Measurements from ENCODE around the gene TGM2. TPM values are rescaled to one million over a fixed set of nuclear protein-coding genes. Genes with fewer than 3 reads are reported as not detected.

Gene TGM2
- total and polyA plus RNA-seq, 9 of the 15 experiments (the other 6 are each of a cell fraction or from before 2014, with no cell fraction given) = 5.5 to 78.5 (median 37.6) TPM

- WGBS (ENCODE audit: insufficient coverage, low coverage, missing lambda C conversion rate) = 22% methylated on average over 6 of the region's 6 CpGs
Observed at GRCh38 chr20:38179846-38180245, 14.8 kb upstream of the TGM2 start.

GRCh38 chr20:38178581-38178980 is 13.5 kb upstream of the TGM2 start:
- Histone ChIP-seq H3K4me3 (no peak overlapping the region), H3K9ac (ENCODE audit: insufficient read depth in 1 of 2, low read depth in 2 of 2, low read length in 2 of 2) (no peak overlapping the region), H3K27me3 (ENCODE audit: control insufficient read depth in 2 of 2, insufficient read depth in 2 of 2, low read length in 2 of 2) (peaks cover 34 to 48% of the 10 kb centered on the region in 2 experiments; a peak in 4 of 5 replicates), H3K36me3 (ENCODE audit: control insufficient read depth, insufficient read depth, low read length) (no peaks in the 10 kb centered on the region), H3K9me3 (replicated peaks; ENCODE audit: control insufficient read depth, insufficient read depth, low read depth, low read length) (no peaks in the 10 kb centered on the region), H3K9me1 (ENCODE audit: control insufficient read depth, insufficient read depth, low read length) (no peaks in the 10 kb centered on the region), H3K79me2 (ENCODE audit: control insufficient read depth, insufficient read depth, low read length) (no peaks in the 10 kb centered on the region), H2AFZ (ENCODE audit: low read depth, low read length) (no peak overlapping the region), H4K20me1 (replicated peaks; ENCODE audit: control insufficient read depth, insufficient read depth, low read length) (0 out of 2 replicates have a peak, but pooled peaks cover 7% of the 10 kb centered on the region), H3K27ac (ENCODE audit: extremely low read depth, low read depth, low read length) (no peak overlapping the region), H3K4me1 (replicated peaks in 1 of 2; ENCODE audit: control insufficient read depth in 2 of 2, insufficient read depth in 2 of 2, low read length in 2 of 2) (peaks cover under 1 to 1% of the 10 kb centered on the region in 2 experiments; a peak in 1 of 5 replicates), H3K4me2 (ENCODE audit: insufficient read depth, low read length) (no peak overlapping the region)
- DNase-seq (ENCODE audit: extremely low read depth in 1 of 4, low spot score in 3 of 4) (no peak), ATAC-seq (no peak), FAIRE-seq (no peak)
- CTCF ChIA-PET (ENCODE audit: low intra/inter-chr PET ratio) = no interaction called here
- 8% methylated on average over 4 of the region's 4 CpGs for WGBS (ENCODE audit: insufficient coverage, low coverage, missing lambda C conversion rate)
- in situ Hi-C loops (cut with MboI) = no loop called here
- intact Hi-C loops (cut with micrococcal nuclease) = no loop called here
- BruUV-seq (replicated peaks) = no TSS peak
- POLR2A ChIA-PET = interaction anchor here (1.0 kb wide), 1 partner anchor 13 kb away, joined by 3 read pairs; no protein-coding TSS in a partner anchor
- TF ChIP-seq SMAD3 (CRISPR knock-in tag; conservative IDR thresholded peaks at IDR 0.05) (no peak), NR2F6 (CRISPR knock-in tag; IDR thresholded peaks at IDR 0.05) (no peak), NCOR1 (IDR thresholded peaks at IDR 0.05) (no peak), GMEB1 (CRISPR knock-in tag; IDR thresholded peaks at IDR 0.05) (no peak), ZNF347 (CRISPR knock-in tag; IDR thresholded peaks at IDR 0.05; ENCODE audit: low read depth) (no peak), RHOXF2B (CRISPR knock-in tag; conservative IDR thresholded peaks at IDR 0.05) (no peak)
- TF ChIP-seq, protein P1, sequence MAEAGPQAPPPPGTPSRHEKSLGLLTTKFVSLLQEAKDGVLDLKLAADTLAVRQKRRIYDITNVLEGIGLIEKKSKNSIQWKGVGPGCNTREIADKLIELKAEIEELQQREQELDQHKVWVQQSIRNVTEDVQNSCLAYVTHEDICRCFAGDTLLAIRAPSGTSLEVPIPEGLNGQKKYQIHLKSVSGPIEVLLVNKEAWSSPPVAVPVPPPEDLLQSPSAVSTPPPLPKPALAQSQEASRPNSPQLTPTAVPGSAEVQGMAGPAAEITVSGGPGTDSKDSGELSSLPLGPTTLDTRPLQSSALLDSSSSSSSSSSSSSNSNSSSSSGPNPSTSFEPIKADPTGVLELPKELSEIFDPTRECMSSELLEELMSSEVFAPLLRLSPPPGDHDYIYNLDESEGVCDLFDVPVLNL (CRISPR knock-in tag; IDR thresholded peaks at IDR 0.05; ENCODE audit: low read depth) = no peak

More at GRCh38 chr20:38179846-38180245, 14.8 kb upstream of the TGM2 start:
- Histone ChIP-seq H3K4me2 (ENCODE audit: insufficient read depth, low read length) (no peak overlapping the region), H4K20me1 (replicated peaks; ENCODE audit: control insufficient read depth, insufficient read depth, low read length) (0 out of 2 replicates have a peak, but pooled peaks cover 7% of the 10 kb centered on the region), H3K27ac (ENCODE audit: extremely low read depth, low read depth, low read length) (no peak overlapping the region), H3K9ac (ENCODE audit: insufficient read depth in 1 of 2, low read depth in 2 of 2, low read length in 2 of 2) (no peak overlapping the region), H3K4me1 (replicated peaks in 1 of 2; ENCODE audit: control insufficient read depth in 2 of 2, insufficient read depth in 2 of 2, low read length in 2 of 2) (no peaks in the 10 kb centered on the region), H3K9me3 (replicated peaks; ENCODE audit: control insufficient read depth, insufficient read depth, low read depth, low read length) (no peaks in the 10 kb centered on the region), H3K36me3 (ENCODE audit: control insufficient read depth, insufficient read depth, low read length) (no peaks in the 10 kb centered on the region), H2AFZ (ENCODE audit: low read depth, low read length) (no peak overlapping the region), H3K4me3 (no peak overlapping the region), H3K9me1 (ENCODE audit: control insufficient read depth, insufficient read depth, low read length) (no peaks in the 10 kb centered on the region), H3K27me3 (ENCODE audit: control insufficient read depth in 2 of 2, insufficient read depth in 2 of 2, low read length in 2 of 2) (peaks cover 40 to 57% of the 10 kb centered on the region in 2 experiments; a peak in 4 of 5 replicates), H3K79me2 (ENCODE audit: control insufficient read depth, insufficient read depth, low read length) (no peaks in the 10 kb centered on the region)
- ChIA-PET CTCF (ENCODE audit: low intra/inter-chr PET ratio) (no interaction called here), POLR2A (no interaction called here)
- TF ChIP-seq FIP1L1 (IDR thresholded peaks at IDR 0.05; ENCODE audit: low read depth, low read length, poor library complexity, severe bottlenecking) (no peak), KLF6 (CRISPR knock-in tag; IDR thresholded peaks at IDR 0.05; ENCODE audit: borderline replicate concordance) (no peak), ZFP30 (CRISPR knock-in tag; IDR thresholded peaks at IDR 0.05; ENCODE audit: borderline replicate concordance) (no peak), SREBF1 (IDR thresholded peaks at IDR 0.05; ENCODE audit: borderline replicate concordance, low read depth, low read length) (no peak)
- TF ChIP-seq, protein P2, sequence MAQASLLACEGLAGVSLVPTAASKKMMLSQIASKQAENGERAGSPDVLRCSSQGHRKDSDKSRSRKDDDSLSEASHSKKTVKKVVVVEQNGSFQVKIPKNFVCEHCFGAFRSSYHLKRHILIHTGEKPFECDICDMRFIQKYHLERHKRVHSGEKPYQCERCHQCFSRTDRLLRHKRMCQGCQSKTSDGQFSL (CRISPR knock-in tag; IDR thresholded peaks at IDR 0.05) = no peak
- TF ChIP-seq, protein P2 (tag; IDR thresholded peaks at IDR 0.05) = no peak
- no peak for ATAC-seq
- no peak for FAIRE-seq
- intact Hi-C loops (cut with micrococcal nuclease) = no loop called here
- in situ Hi-C loops (cut with MboI) = no loop called here
- no peak for DNase-seq (ENCODE audit: extremely low read depth in 1 of 4, low spot score in 3 of 4)
- BruUV-seq (replicated peaks) = no TSS peak
